PC-3 (cell line): Measurements from ENCODE around the gene CD44. TPM values are rescaled to one million over a fixed set of nuclear protein-coding genes. Genes with fewer than 3 reads are reported as not detected.

Source experiments
- ATAC-seq: fragments of 200-7000 bp; cut with Tn5 transposase; 2 replicates; pipeline ENCODE4 v1.9.1; 2020; ENCODE audit warnings: mild to moderate bottlenecking, moderate library complexity
- BruUV-seq: library from RNA; stranded (reverse); fragments of 400-500 nt; replicated peaks from 2 replicates; lab custom pipeline; 2021; lab: Mats Ljungman, UMichigan
- CTCF ChIA-PET: fragments of 300-600 bp; sonication (Branson Sonifier 250); formaldehyde crosslinking; loops from one replicate; lab custom pipeline; 2022; ENCODE audit warnings: antibody characterized with exemption; lab: Charles Lee
- POLR2A ChIA-PET: fragments of 300-600 bp; sonication (Branson Sonifier 250); formaldehyde crosslinking; loops from one replicate; lab custom pipeline; 2022; ENCODE audit warnings: antibody characterized with exemption; ENCODE audit not compliant: unreplicated experiment; lab: Charles Lee
- DNase-seq: peaks from one replicate; pipeline ENCODE4 v3.0.0-alpha.2; 2015
- H2AFZ ChIP-seq: fragments of 300-600 bp; sonication (generic); 2 replicates; pipeline ENCODE4 v1.6.0; 2016; ENCODE audit warnings: antibody characterized with exemption, low read length
- H3F3A ChIP-seq: fragments of 300-600 bp; sonication (generic); one replicate; pipeline ENCODE4 v1.6.0; 2017; ENCODE audit warnings: antibody characterized with exemption, low read length, control low read depth, mild to moderate bottlenecking; ENCODE audit not compliant: unreplicated experiment
- H3K27ac ChIP-seq: fragments of 300-600 bp; sonication (generic); 2 replicates; pipeline ENCODE4 v1.5.1; 2016; ENCODE audit warnings: mild to moderate bottlenecking, low read length
- H3K27me3 ChIP-seq: fragments of 300-600 bp; sonication (generic); 2 replicates; pipeline ENCODE4 v1.6.1; 2016; ENCODE audit warnings: low read length, mixed read lengths
- H3K36me3 ChIP-seq: fragments of 300-600 bp; sonication (generic); 2 replicates; pipeline ENCODE4 v1.6.1; 2016; ENCODE audit warnings: low read depth, mixed run types, low read length, mixed read lengths
- H3K4me1 ChIP-seq: fragments of 300-600 bp; sonication (generic); 2 replicates; pipeline ENCODE4 v1.5.1; 2016; ENCODE audit warnings: low read length; ENCODE audit not compliant: insufficient read depth
- H3K4me2 ChIP-seq: fragments of 300-600 bp; sonication (generic); 2 replicates; pipeline ENCODE4 v1.6.0; 2016; ENCODE audit warnings: low read length
- H3K4me3 ChIP-seq: fragments of 300-600 bp; sonication (generic); 2 replicates; pipeline ENCODE4 v1.5.1; 2016; ENCODE audit warnings: mild to moderate bottlenecking, low read length, mixed read lengths
- H3K79me2 ChIP-seq: fragments of 300-600 bp; sonication (generic); 2 replicates; pipeline ENCODE4 v1.6.1; 2017; ENCODE audit warnings: low read length, mixed read lengths
- H3K9ac ChIP-seq: fragments of 300-600 bp; sonication (generic); 2 replicates; pipeline ENCODE4 v1.6.0; 2016; ENCODE audit warnings: mild to moderate bottlenecking, low read length
- H3K9me2 ChIP-seq: fragments of 300-600 bp; sonication (generic); replicated peaks from 2 replicates; pipeline ENCODE4 v1.6.1; 2016; ENCODE audit warnings: mixed run types, low read length, mixed read lengths
- H3K9me3 ChIP-seq: fragments of 300-600 bp; sonication (generic); 2 replicates; pipeline ENCODE4 v1.6.1; 2016; ENCODE audit warnings: low read length, mixed read lengths
- H4K20me1 ChIP-seq: fragments of 300-600 bp; sonication (generic); 2 replicates; pipeline ENCODE4 v1.6.1; 2016; ENCODE audit warnings: low read length, mixed read lengths
- CTCF ChIP-seq: fragments of 300-600 bp; sonication (generic); conservative IDR thresholded peaks from 2 replicates; pipeline ENCODE4 v1.5.1; 2017; ENCODE audit warnings: antibody characterized with exemption, low read depth, mild to moderate bottlenecking, low read length
- EZH2 ChIP-seq: fragments of 300-600 bp; sonication (generic); IDR thresholded peaks from one replicate; pipeline ENCODE4 v1.6.1; 2017; ENCODE audit warnings: antibody characterized with exemption, mild to moderate bottlenecking, low read length; ENCODE audit not compliant: unreplicated experiment
- EZH2phosphoT487 ChIP-seq: fragments of 300-600 bp; sonication (generic); IDR thresholded peaks from 2 replicates; pipeline ENCODE4 v1.6.1; 2018; ENCODE audit warnings: mild to moderate bottlenecking, antibody characterized with exemption, low read length, borderline replicate concordance
- intact Hi-C: fragments of 100-400 bp; cut with micrococcal nuclease; formaldehyde crosslinking; loops from 2 replicates; pipeline ENCODE4 v1.9.0; 2023
- total RNA-seq: library from RNA; depleted of rRNA; stranded (reverse); fragments of >200 nt; gene quantifications from 2 replicates; pipeline ENCODE4 v1.2.3, GENCODE V29; 2014

CD44 gene
- total RNA-seq, 1 experiment from 2014 or later: 181 TPM

- Histone ChIP-seq H3F3A (no peaks in the 10 kb centered on the region), H3K4me2 (no peak overlapping the region), H3K36me3 (peaks cover 80% of the 10 kb centered on the region), H4K20me1 (no peaks in the 10 kb centered on the region; the same call in 1 of the 2 replicates), H3K4me1 (no peaks in the 10 kb centered on the region), H3K4me3 (no peak overlapping the region), H2AFZ (no peak overlapping the region), H3K27me3 (no peaks in the 10 kb centered on the region), H3K9me2 (no peaks in the 10 kb centered on the region), H3K27ac (no peak overlapping the region), H3K79me2 (no peaks in the 10 kb centered on the region), H3K9me3 (no peaks in the 10 kb centered on the region), H3K9ac (no peak overlapping the region)
- TF ChIP-seq EZH2: no peak
- TF ChIP-seq CTCF: no peak
- no peak for TF ChIP-seq EZH2phosphoT487
- no TSS peak for BruUV-seq
- no peak for ATAC-seq
- ChIA-PET POLR2A (no interaction called here), CTCF (no interaction called here)
- no peak for DNase-seq
- intact Hi-C loops: no loop called here
These were observed 65.6 kb downstream of the CD44 start for GRCh38 chr11:35204614-35205013.

GRCh38 chr11:35206616-35207015, 67.6 kb downstream of the CD44 start:
- H3K79me2 ChIP-seq: no peaks in the 10 kb centered on the region
- no peak overlapping the region for H3K27ac ChIP-seq
- no peak for TF ChIP-seq EZH2phosphoT487
- TF ChIP-seq CTCF: no peak
- no peak for TF ChIP-seq EZH2
- ChIA-PET POLR2A (no interaction called here), CTCF (no interaction called here)
- no peak overlapping the region for H3K9ac ChIP-seq
- no TSS peak for BruUV-seq
- no peaks in the 10 kb centered on the region for H3K27me3 ChIP-seq
- intact Hi-C loops: no loop called here
- H4K20me1 ChIP-seq: no peaks in the 10 kb centered on the region; the same call in 1 of the 2 replicates
- no peak for ATAC-seq
- no peak overlapping the region for H3K4me3 ChIP-seq
- peaks cover 70% of the 10 kb centered on the region for H3K36me3 ChIP-seq
- no peaks in the 10 kb centered on the region for H3F3A ChIP-seq
- no peak overlapping the region for H3K4me2 ChIP-seq
- no peaks in the 10 kb centered on the region for H3K9me2 ChIP-seq
- H3K4me1 ChIP-seq: no peaks in the 10 kb centered on the region
- H2AFZ ChIP-seq: no peak overlapping the region
- DNase-seq: no peak
- no peaks in the 10 kb centered on the region for H3K9me3 ChIP-seq

GRCh38 chr11:35207471-35208403, 68.8 kb downstream of the CD44 start:
- Histone ChIP-seq H3K9me2 (no peaks in the 10 kb centered on the region), H3K9ac (no peak overlapping the region), H3K79me2 (no peaks in the 10 kb centered on the region), H3K36me3 (peaks cover 59% of the 10 kb centered on the region), H3K4me2 (no peak overlapping the region), H3F3A (no peaks in the 10 kb centered on the region), H2AFZ (no peak overlapping the region), H3K9me3 (no peaks in the 10 kb centered on the region), H3K27me3 (no peaks in the 10 kb centered on the region), H4K20me1 (no peaks in the 10 kb centered on the region; the same call in 1 of the 2 replicates), H3K27ac (no peak overlapping the region), H3K4me1 (no peaks in the 10 kb centered on the region), H3K4me3 (no peak overlapping the region)
- ATAC-seq: no peak
- CTCF ChIA-PET: no interaction called here
- BruUV-seq: no TSS peak
- intact Hi-C loops: no loop called here
- TF ChIP-seq EZH2phosphoT487 (no peak), CTCF (no peak), EZH2 (no peak)
- POLR2A ChIA-PET: no interaction called here
- DNase-seq: no peak
